Muscle layer of duodenum (tissue), 2 donors: ENCODE measurements around the gene RNF130.

ENCODE experiments used
- H3K27ac ChIP-seq: one replicate; pipeline ENCODE4 v1.7.0; 2013; ENCODE audit warnings: mild to moderate bottlenecking, low read length
- H3K27me3 ChIP-seq: one replicate; pipeline ENCODE4 v1.7.0; 2013; ENCODE audit warnings: low read depth, mild to moderate bottlenecking, control low read depth, low read length
- H3K36me3 ChIP-seq, 2 donors: one replicate each; pipeline ENCODE4 v1.7.0; 2013; ENCODE audit warnings: low read length in 2 of 2, control low read depth in 1 of 2, mild to moderate bottlenecking in 1 of 2; ENCODE audit not compliant: insufficient read depth in 2 of 2, control insufficient read depth in 1 of 2
- H3K4me1 ChIP-seq, 2 donors: one replicate each; pipeline ENCODE4 v1.7.0; 2013; ENCODE audit warnings: low read length in 2 of 2, mild to moderate bottlenecking in 2 of 2, control low read depth in 1 of 2, moderate library complexity in 1 of 2; ENCODE audit not compliant: insufficient read depth in 2 of 2, control insufficient read depth in 1 of 2
- H3K4me3 ChIP-seq, 2 donors: one replicate each; pipeline ENCODE4 v1.7.0; 2013; ENCODE audit warnings: low read length in 2 of 2, low read depth in 1 of 2, mild to moderate bottlenecking in 1 of 2
- H3K9me3 ChIP-seq, 2 donors: one replicate each; pipeline ENCODE4 v1.7.0; 2013; ENCODE audit warnings: low read length in 2 of 2, control low read depth in 1 of 2, mild to moderate bottlenecking in 1 of 2; ENCODE audit not compliant: control insufficient read depth in 1 of 2
- donor health status: healthy.

Gene RNF130

DNA sequence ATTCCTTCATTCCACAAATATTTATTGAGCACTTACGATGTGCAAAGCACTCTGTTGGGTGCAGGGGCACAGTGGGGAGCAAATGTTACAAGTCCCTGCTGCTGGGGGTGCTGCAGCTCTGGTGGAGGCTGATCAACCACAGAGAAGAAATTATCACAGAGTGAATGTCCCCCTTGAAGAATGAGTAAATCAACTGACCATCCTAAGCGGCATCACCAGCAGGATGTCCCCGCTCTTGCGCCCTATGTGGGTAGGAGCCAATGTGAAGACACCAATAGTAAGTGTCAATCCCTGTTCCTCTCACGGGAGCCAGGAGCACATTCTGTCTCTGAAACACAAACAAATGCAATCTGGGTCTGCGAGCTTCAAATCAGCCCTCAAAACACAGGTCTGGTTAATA is 116.5 kb downstream of the RNF130 start:
- Histone ChIP-seq H3K36me3 (peaks cover 4 to 18% of the 10 kb centered on the region in 2 donors), H3K4me3 (no peak overlapping the region), H3K9me3 (no peaks in the 10 kb centered on the region), H3K27ac (no peak overlapping the region), H3K27me3 (no peaks in the 10 kb centered on the region), H3K4me1 (no peaks in the 10 kb centered on the region)

- Histone ChIP-seq H3K4me1 (no peaks in the 10 kb centered on the region), H3K36me3 (peaks cover 4 to 18% of the 10 kb centered on the region in 2 donors), H3K4me3 (no peak overlapping the region), H3K27me3 (no peaks in the 10 kb centered on the region), H3K9me3 (no peaks in the 10 kb centered on the region), H3K27ac (no peak overlapping the region)
These were observed 117.1 kb downstream of the RNF130 start for GRCh38 chr5:179954434-179954833.

DNA sequence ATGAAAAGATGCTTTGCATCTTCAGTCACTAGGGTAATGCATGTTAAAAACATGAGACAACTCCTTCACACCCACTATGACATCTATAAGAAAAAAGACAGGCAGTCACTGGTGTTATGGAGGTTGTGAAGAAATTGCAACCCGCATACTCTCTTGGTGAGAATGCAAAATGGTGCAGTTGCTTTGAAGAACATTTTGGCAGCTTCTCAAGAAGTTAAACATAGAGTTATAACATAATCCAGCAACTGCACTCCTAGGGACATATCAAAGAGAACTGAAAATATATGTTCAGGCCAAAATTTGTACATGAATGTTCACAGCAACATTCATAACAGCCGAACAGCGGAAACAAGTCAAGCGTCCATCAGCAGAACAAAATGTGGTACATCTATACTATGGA is 117.6 kb downstream of the RNF130 start:
- no peaks in the 10 kb centered on the region for H3K27me3 ChIP-seq
- no peak overlapping the region for H3K4me3 ChIP-seq
- H3K9me3 ChIP-seq, result no peaks in the 10 kb centered on the region
- H3K27ac ChIP-seq, result no peak overlapping the region
- no peaks in the 10 kb centered on the region for H3K4me1 ChIP-seq
- peaks cover 4 to 18% of the 10 kb centered on the region in 2 donors for H3K36me3 ChIP-seq

DNA sequence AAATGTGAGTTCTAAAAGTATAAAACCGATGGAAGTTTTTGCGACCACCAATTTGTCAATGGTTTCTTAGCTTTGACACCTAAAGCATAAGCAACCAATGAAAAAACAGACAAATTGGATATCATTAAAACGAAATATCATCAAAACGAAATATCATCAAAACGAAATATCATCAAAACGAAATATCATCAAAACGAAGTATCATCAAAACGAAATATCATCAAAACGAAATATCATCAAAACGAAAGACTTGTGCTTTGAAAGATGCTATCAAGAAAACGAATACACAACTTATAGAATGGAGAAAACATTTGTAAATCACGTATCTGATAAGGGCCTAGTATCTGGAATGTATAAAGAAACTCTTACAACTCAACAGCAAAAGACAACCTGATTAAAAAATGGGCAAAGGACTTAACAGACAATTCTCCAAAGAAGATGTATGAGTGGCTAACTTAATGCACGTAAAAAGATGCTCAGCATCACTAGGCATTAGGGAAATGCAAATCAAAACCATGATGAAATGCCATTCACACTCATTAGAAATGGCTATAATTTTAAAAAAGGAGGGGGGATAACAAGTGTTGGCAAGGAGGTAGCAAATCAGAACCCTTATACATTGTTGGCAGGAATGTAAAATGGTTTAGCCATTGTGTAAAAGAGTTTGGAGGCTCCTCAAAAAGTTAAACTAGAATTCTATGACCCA is 134.4 kb downstream of the RNF130 start:
- Histone ChIP-seq H3K4me3 (no peak overlapping the region), H3K9me3 (no peaks in the 10 kb centered on the region), H3K27me3 (no peaks in the 10 kb centered on the region), H3K4me1 (no peaks in the 10 kb centered on the region), H3K36me3 (no peaks in the 10 kb centered on the region), H3K27ac (no peak overlapping the region)

GRCh38 chr5:179930788-179931473 is 140.6 kb downstream of the RNF130 start:
- H3K36me3 ChIP-seq, result no peaks in the 10 kb centered on the region
- H3K4me1 ChIP-seq, result no peaks in the 10 kb centered on the region
- H3K9me3 ChIP-seq, result no peaks in the 10 kb centered on the region
- H3K27me3 ChIP-seq, result no peaks in the 10 kb centered on the region
- H3K27ac ChIP-seq, result no peak overlapping the region
- H3K4me3 ChIP-seq, result no peak overlapping the region

GRCh38 chr5:179927824-179928223 is 143.7 kb downstream of the RNF130 start:
- Histone ChIP-seq H3K4me3 (no peak overlapping the region), H3K27ac (no peak overlapping the region), H3K9me3 (no peaks in the 10 kb centered on the region), H3K4me1 (no peaks in the 10 kb centered on the region), H3K27me3 (no peaks in the 10 kb centered on the region), H3K36me3 (no peaks in the 10 kb centered on the region)

GRCh38 chr5:179926657-179927056 is 144.9 kb downstream of the RNF130 start:
- no peaks in the 10 kb centered on the region for H3K4me1 ChIP-seq
- H3K27ac ChIP-seq, result no peak overlapping the region
- no peaks in the 10 kb centered on the region for H3K9me3 ChIP-seq
- H3K27me3 ChIP-seq, result no peaks in the 10 kb centered on the region
- H3K4me3 ChIP-seq, result no peak overlapping the region
- no peaks in the 10 kb centered on the region for H3K36me3 ChIP-seq

GRCh38 chr5:179923436-179923835 is 148.1 kb downstream of the RNF130 start:
- Histone ChIP-seq H3K9me3 (no peaks in the 10 kb centered on the region), H3K36me3 (no peaks in the 10 kb centered on the region), H3K4me1 (no peaks in the 10 kb centered on the region), H3K4me3 (no peak overlapping the region), H3K27ac (no peak overlapping the region), H3K27me3 (no peaks in the 10 kb centered on the region)

- H3K9me3 ChIP-seq, result no peaks in the 10 kb centered on the region
- no peak overlapping the region for H3K27ac ChIP-seq
- no peak overlapping the region for H3K4me3 ChIP-seq
- no peaks in the 10 kb centered on the region for H3K27me3 ChIP-seq
- no peaks in the 10 kb centered on the region for H3K4me1 ChIP-seq
- H3K36me3 ChIP-seq, result no peaks in the 10 kb centered on the region
These were observed 151.4 kb downstream of the RNF130 start for GRCh38 chr5:179920175-179920574.

GRCh38 chr5:179919487-179920060 is 152.0 kb downstream of the RNF130 start:
- H3K4me1 ChIP-seq, result no peaks in the 10 kb centered on the region

GRCh38 chr5:179918742-179919486 is 152.6 kb downstream of the RNF130 start:
- no peaks in the 10 kb centered on the region for H3K9me3 ChIP-seq
- no peaks in the 10 kb centered on the region for H3K36me3 ChIP-seq
- H3K4me3 ChIP-seq, result no peak overlapping the region
- no peak overlapping the region for H3K27ac ChIP-seq
- no peaks in the 10 kb centered on the region for H3K27me3 ChIP-seq
- H3K4me1 ChIP-seq, result peaks cover 0 to under 1% of the 10 kb centered on the region in 2 donors

More at GRCh38 chr5:179919487-179920060, 152.0 kb downstream of the RNF130 start:
- Histone ChIP-seq H3K36me3 (no peaks in the 10 kb centered on the region), H3K9me3 (no peaks in the 10 kb centered on the region), H3K27ac (no peak overlapping the region), H3K4me3 (no peak overlapping the region), H3K27me3 (no peaks in the 10 kb centered on the region)
